ENCODE results near the gene FITM1. TPM values are rescaled to one million over a fixed set of nuclear protein-coding genes. Genes with fewer than 3 reads are reported as not detected.

FITM1 gene
- total RNA-seq, 3 donors from 2014 or later (not counting 1 experiment from before 2014, with no cell fraction given): 0.80 to 2.8 (median 2.3) TPM

DNA sequence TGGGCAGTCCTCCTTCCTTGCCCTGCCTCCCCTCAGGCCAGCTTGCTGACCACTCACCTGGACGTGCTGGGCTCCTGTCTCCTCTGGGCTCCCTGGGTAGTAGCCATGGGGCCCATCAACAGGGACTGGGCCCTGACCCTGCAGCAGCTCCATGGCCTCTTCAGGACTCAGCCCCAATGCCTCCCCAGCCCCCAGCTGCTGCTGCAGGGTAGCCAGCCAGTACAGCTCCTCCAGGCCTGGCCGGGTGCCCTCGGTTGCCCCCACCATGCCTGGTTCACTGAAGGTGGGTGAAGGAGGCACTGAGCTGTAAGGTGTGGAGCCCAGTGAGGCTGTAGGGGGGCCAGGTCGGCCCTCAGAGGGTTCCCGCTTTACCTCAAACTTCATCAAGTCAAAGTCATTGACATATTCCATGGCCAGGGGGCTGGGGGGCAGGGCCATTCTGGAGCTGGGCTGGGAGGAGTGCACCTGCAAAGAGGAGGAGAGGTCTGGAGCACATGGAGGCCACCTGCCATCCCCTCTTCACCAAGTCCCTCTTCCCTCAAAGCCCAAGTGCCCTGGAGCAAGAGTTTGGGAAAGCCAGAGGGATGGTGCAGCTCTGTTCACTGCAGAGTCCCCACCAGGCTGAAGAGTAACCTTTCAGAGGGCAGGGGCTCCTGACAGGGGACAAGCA lies 47.9 kb upstream of the FITM1 start:
- no peaks in the 10 kb centered on the region for H3K27me3 Mint-ChIP-seq (ENCODE audit: low read depth in 2 of 2)
- H3K27ac ChIP-seq (ENCODE audit: low read length): no peak overlapping the region
- TF ChIP-seq, protein P1, sequence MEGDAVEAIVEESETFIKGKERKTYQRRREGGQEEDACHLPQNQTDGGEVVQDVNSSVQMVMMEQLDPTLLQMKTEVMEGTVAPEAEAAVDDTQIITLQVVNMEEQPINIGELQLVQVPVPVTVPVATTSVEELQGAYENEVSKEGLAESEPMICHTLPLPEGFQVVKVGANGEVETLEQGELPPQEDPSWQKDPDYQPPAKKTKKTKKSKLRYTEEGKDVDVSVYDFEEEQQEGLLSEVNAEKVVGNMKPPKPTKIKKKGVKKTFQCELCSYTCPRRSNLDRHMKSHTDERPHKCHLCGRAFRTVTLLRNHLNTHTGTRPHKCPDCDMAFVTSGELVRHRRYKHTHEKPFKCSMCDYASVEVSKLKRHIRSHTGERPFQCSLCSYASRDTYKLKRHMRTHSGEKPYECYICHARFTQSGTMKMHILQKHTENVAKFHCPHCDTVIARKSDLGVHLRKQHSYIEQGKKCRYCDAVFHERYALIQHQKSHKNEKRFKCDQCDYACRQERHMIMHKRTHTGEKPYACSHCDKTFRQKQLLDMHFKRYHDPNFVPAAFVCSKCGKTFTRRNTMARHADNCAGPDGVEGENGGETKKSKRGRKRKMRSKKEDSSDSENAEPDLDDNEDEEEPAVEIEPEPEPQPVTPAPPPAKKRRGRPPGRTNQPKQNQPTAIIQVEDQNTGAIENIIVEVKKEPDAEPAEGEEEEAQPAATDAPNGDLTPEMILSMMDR (IDR thresholded peaks at IDR 0.05): no peak
- WGBS (ENCODE audit: insufficient coverage): 92% methylated on average over 5 of the region's 5 CpGs
- no peaks in the 10 kb centered on the region for H3K36me3 ChIP-seq (ENCODE audit: control insufficient read depth, insufficient read depth, low read length)
- peak overlapping the region; percentile 7 to 61 for H3K27ac Mint-ChIP-seq
- peaks cover 15% of the 10 kb centered on the region for H3K4me1 ChIP-seq (ENCODE audit: control insufficient read depth, insufficient read depth, low read length)
- ATAC-seq: no peak
- H3K4me3 ChIP-seq (ENCODE audit: low read length): no peak overlapping the region
- peak overlapping the region; percentile 90 for H3K4me3 Mint-ChIP-seq
- H3K9me3 Mint-ChIP-seq: no peaks in the 10 kb centered on the region
- H3K27me3 ChIP-seq (ENCODE audit: control insufficient read depth, insufficient read depth, low read length): no peaks in the 10 kb centered on the region
- no peak for DNase-seq
- peaks cover 14 to 20% of the 10 kb centered on the region in 2 donors for H3K4me1 Mint-ChIP-seq
- H3K9me3 ChIP-seq (ENCODE audit: control insufficient read depth, insufficient read depth, low read length): no peaks in the 10 kb centered on the region
- no peaks in the 10 kb centered on the region for H3K36me3 Mint-ChIP-seq
- intact Hi-C loops (cut with micrococcal nuclease): no loop called here

DNA sequence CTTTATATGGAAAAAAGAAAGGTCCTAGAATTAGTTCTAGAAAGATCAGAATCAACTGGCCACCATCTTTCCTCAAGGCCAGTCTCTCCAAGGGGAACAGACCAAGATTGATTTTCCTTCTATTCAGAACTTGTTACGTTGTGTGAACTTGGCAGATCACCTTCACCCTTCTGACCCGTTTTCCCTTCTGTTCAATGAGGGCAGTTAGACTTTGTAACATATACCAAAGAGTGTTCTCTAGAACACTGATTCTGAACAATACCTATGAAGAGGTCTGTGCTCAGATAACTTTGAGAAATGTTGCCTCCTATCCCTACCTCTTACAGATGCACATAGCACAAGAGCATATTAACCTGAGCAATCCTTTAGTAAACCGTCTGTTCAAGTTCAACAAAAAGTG lies 47.0 kb upstream of the FITM1 start:
- H3K27me3 ChIP-seq (ENCODE audit: control insufficient read depth, insufficient read depth, low read length): no peaks in the 10 kb centered on the region
- intact Hi-C loops (cut with micrococcal nuclease): no loop called here
- no peaks in the 10 kb centered on the region for H3K9me3 Mint-ChIP-seq
- H3K36me3 Mint-ChIP-seq: no peaks in the 10 kb centered on the region
- H3K27ac ChIP-seq (ENCODE audit: low read length): no peak overlapping the region
- no peak overlapping the region for H3K4me3 ChIP-seq (ENCODE audit: low read length)
- H3K9me3 ChIP-seq (ENCODE audit: control insufficient read depth, insufficient read depth, low read length): no peaks in the 10 kb centered on the region
- WGBS (ENCODE audit: insufficient coverage): 98% methylated on average over 3 of the region's 3 CpGs
- peaks cover 14 to 20% of the 10 kb centered on the region in 2 donors for H3K4me1 Mint-ChIP-seq
- no peaks in the 10 kb centered on the region for H3K36me3 ChIP-seq (ENCODE audit: control insufficient read depth, insufficient read depth, low read length)
- ATAC-seq: no peak
- no peaks in the 10 kb centered on the region for H3K27me3 Mint-ChIP-seq (ENCODE audit: low read depth in 2 of 2)
- DNase-seq: no peak
- H3K4me1 ChIP-seq (ENCODE audit: control insufficient read depth, insufficient read depth, low read length): peaks cover 15% of the 10 kb centered on the region
- peak overlapping the region; percentile 56 for H3K4me3 Mint-ChIP-seq
- H3K27ac Mint-ChIP-seq: peak overlapping the region in 1 of 2 donors; percentile 7
- TF ChIP-seq, protein P1 (IDR thresholded peaks at IDR 0.05): no peak

DNA sequence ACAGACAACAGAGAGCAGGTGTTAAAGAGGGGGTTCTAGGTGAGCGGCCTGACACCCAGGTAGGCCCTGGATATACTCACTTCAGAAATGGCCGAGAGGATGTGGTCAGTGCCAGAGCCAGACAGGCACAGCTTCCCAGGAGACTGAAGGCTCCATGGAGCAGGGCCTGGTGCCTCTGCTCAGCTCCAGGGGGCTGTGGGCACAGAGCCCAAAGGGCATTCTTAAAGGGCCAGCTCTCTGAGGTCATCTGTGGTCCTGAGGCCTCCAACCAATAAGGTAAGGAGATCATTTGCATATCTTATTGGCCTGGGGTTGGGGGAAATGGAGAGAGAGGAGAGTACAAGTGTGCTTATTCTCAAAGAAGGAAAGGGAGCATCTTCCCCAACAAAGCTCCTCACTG lies 46.0 kb upstream of the FITM1 start:
- Mint-ChIP-seq H3K4me3 (no peak overlapping the region), H3K36me3 (no peaks in the 10 kb centered on the region), H3K4me1 (peaks cover 14 to 20% of the 10 kb centered on the region in 2 donors), H3K27me3 (ENCODE audit: low read depth in 2 of 2) (no peaks in the 10 kb centered on the region), H3K9me3 (no peaks in the 10 kb centered on the region), H3K27ac (no peak overlapping the region)
- Histone ChIP-seq H3K4me1 (ENCODE audit: control insufficient read depth, insufficient read depth, low read length) (peaks cover 15% of the 10 kb centered on the region), H3K36me3 (ENCODE audit: control insufficient read depth, insufficient read depth, low read length) (no peaks in the 10 kb centered on the region), H3K4me3 (ENCODE audit: low read length) (no peak overlapping the region), H3K27me3 (ENCODE audit: control insufficient read depth, insufficient read depth, low read length) (no peaks in the 10 kb centered on the region), H3K27ac (ENCODE audit: low read length) (no peak overlapping the region), H3K9me3 (ENCODE audit: control insufficient read depth, insufficient read depth, low read length) (no peaks in the 10 kb centered on the region)
- intact Hi-C loops (cut with micrococcal nuclease): no loop called here
- ATAC-seq (no peak), DNase-seq (no peak)
- TF ChIP-seq, protein P1 (IDR thresholded peaks at IDR 0.05): no peak
- 98% methylated on average over 2 of the region's 2 CpGs for WGBS (ENCODE audit: insufficient coverage)

DNA sequence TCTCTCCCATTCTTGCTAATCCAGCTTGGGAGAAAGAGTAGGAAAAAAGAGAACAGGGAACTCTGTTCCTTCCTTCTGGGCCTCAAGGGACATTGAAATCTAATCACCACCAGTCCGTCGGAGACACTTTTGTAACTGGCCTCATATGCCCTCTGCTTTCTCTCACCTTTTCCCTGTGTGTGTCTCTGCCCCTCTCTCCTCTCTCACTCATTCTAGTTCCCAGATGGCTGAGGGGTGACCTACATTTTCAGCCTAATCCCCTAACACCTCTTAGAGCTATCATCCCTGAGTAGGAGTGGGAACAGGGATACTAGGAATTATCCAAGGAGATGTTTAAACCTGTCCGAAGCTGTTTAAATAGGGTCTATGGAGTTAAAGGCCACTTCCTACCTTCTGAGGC lies 45.2 kb upstream of the FITM1 start:
- intact Hi-C loops (cut with micrococcal nuclease): no loop called here
- TF ChIP-seq, protein P1 (IDR thresholded peaks at IDR 0.05): no peak
- 91% methylated on average over 2 of the region's 3 CpGs for WGBS (ENCODE audit: insufficient coverage)

More for the DNA sequence above, 45.2 kb upstream of the FITM1 start:
- ATAC-seq (no peak), DNase-seq (no peak)
- Histone ChIP-seq H3K27ac (ENCODE audit: low read length) (no peak overlapping the region), H3K4me3 (ENCODE audit: low read length) (no peak overlapping the region), H3K36me3 (ENCODE audit: control insufficient read depth, insufficient read depth, low read length) (no peaks in the 10 kb centered on the region), H3K27me3 (ENCODE audit: control insufficient read depth, insufficient read depth, low read length) (no peaks in the 10 kb centered on the region), H3K4me1 (ENCODE audit: control insufficient read depth, insufficient read depth, low read length) (peaks cover 16% of the 10 kb centered on the region), H3K9me3 (ENCODE audit: control insufficient read depth, insufficient read depth, low read length) (no peaks in the 10 kb centered on the region)
- no peak overlapping the region for H3K27ac Mint-ChIP-seq
- H3K4me1 Mint-ChIP-seq: peaks cover 12 to 18% of the 10 kb centered on the region in 2 donors
- H3K36me3 Mint-ChIP-seq: no peaks in the 10 kb centered on the region
- no peaks in the 10 kb centered on the region for H3K9me3 Mint-ChIP-seq
- H3K4me3 Mint-ChIP-seq: no peak overlapping the region
- no peaks in the 10 kb centered on the region for H3K27me3 Mint-ChIP-seq (ENCODE audit: low read depth in 2 of 2)

Measured in natural killer cell (primary cell).